Mononuclear cell (primary cell): ENCODE data around the gene PDGFB. TPM values are rescaled to one million over a fixed set of nuclear protein-coding genes. Genes with fewer than 3 reads are reported as not detected.

Experiments used
- H3K27me3 ChIP-seq: 2 replicates; pipeline ENCODE4 v1.6.0; 2011; ENCODE audit warnings: low read length, control low read depth; ENCODE audit not compliant: insufficient read depth
- H3K4me1 ChIP-seq: 2 replicates; pipeline ENCODE4 v1.5.1; 2011; ENCODE audit warnings: mild to moderate bottlenecking, low read length, control low read depth; ENCODE audit not compliant: insufficient read depth
- H3K4me3 ChIP-seq: 2 replicates; pipeline ENCODE4 v1.5.1; 2011; ENCODE audit warnings: mild to moderate bottlenecking, low read length, moderate library complexity
- H3K9me3 ChIP-seq: 2 replicates; pipeline ENCODE4 v1.5.1; 2011; ENCODE audit warnings: low read depth, mild to moderate bottlenecking, control low read depth, low read length
- total RNA-seq: library from RNA; depleted of rRNA; stranded (reverse); fragments of >200 nt; gene quantifications from one replicate; pipeline ENCODE4 v1.2.3, GENCODE V29; 2012

The PDGFB gene
- total RNA-seq, 1 donor, result 1.2 TPM

GRCh38 chr22:39266398-39267030, 21.7 kb upstream of the PDGFB start:
- no peaks in the 10 kb centered on the region for H3K9me3 ChIP-seq
- no peak overlapping the region for H3K4me3 ChIP-seq
- no peaks in the 10 kb centered on the region for H3K4me1 ChIP-seq
- no peaks in the 10 kb centered on the region for H3K27me3 ChIP-seq

DNA sequence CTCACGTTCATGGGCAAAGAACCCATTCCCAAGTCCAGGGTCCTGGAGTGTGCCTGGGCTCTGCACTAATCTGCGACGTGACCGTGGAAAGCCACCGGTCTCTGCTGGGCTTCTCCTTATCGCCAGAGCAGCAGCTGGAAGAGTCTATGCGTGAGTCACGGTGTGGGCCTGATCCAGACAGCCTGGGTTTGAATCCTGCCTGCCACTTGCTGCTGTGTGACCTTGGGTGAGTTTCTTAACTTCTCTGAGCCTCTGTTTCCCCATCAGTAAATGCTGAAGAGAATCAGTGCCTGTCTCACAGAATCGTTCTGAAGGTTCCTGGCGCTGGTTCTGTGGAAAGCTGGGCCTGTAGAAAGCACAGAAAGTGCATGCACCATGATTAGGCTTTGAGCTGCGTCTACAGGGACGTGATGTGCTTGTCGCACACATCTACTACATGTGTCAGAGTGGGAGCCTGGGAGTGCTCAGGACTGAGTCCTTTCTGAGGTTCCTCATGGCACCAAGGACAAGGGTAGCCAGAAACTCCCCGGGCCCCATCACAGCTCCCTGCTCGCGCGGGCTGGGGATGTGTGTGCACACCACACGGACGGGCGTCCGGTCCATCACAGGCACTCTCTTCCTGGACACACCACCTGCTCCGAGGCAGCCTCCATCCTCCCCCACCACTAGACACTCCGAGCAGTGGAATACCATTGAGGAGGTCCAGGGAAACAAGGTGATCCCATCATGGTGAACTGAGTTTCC, 20.5 kb upstream of the PDGFB start:
- no peaks in the 10 kb centered on the region for H3K27me3 ChIP-seq
- H3K4me3 ChIP-seq, result no peak overlapping the region
- no peaks in the 10 kb centered on the region for H3K9me3 ChIP-seq
- H3K4me1 ChIP-seq, result no peaks in the 10 kb centered on the region

- no peak overlapping the region for H3K4me3 ChIP-seq
- no peaks in the 10 kb centered on the region for H3K9me3 ChIP-seq
- H3K4me1 ChIP-seq, result no peaks in the 10 kb centered on the region
- H3K27me3 ChIP-seq, result no peaks in the 10 kb centered on the region
Measured at GRCh38 chr22:39264349-39265038, 19.7 kb upstream of the PDGFB start.

GRCh38 chr22:39263626-39264348, 19.0 kb upstream of the PDGFB start:
- no peaks in the 10 kb centered on the region for H3K27me3 ChIP-seq
- no peak overlapping the region for H3K4me3 ChIP-seq
- H3K4me1 ChIP-seq, result no peaks in the 10 kb centered on the region
- no peaks in the 10 kb centered on the region for H3K9me3 ChIP-seq

GRCh38 chr22:39259666-39260065, 14.9 kb upstream of the PDGFB start:
- no peaks in the 10 kb centered on the region for H3K9me3 ChIP-seq
- peaks cover 6% of the 10 kb centered on the region for H3K4me1 ChIP-seq
- no peak overlapping the region for H3K4me3 ChIP-seq
- H3K27me3 ChIP-seq, result no peaks in the 10 kb centered on the region

DNA sequence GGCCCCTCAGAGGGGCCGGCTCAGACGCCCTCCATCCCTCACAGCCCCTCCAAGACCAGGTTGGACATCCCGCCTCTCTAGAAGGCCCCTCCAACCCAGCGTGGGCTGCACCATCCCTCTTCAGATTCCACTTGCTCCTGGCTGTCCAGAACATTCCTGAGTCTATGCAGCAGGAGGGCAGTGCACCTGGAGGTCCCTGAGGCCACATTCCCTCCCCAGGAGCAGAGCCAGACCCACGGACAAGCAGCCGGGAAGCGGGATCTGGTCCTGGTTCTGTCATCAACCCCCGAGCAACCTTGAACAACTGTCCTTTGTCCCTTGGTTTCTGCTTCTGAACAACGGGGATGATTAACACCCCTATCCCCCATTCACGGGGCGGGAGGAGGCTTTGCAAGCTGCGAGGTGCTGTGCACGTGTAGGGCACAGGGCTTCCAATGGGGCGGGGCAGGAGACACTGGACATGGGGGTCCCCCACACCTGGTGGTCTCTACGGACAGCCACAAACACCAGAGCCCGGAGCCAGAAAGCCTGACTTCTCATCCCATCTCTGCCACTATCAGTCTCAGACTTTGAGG, 13.2 kb upstream of the PDGFB start:
- peaks cover 5% of the 10 kb centered on the region for H3K27me3 ChIP-seq
- H3K4me3 ChIP-seq, result no peak overlapping the region
- peaks cover 12% of the 10 kb centered on the region for H3K4me1 ChIP-seq
- no peaks in the 10 kb centered on the region for H3K9me3 ChIP-seq

- H3K4me3 ChIP-seq, result no peak overlapping the region
- H3K27me3 ChIP-seq, result peaks cover 12% of the 10 kb centered on the region
- no peaks in the 10 kb centered on the region for H3K9me3 ChIP-seq
- H3K4me1 ChIP-seq, result peaks cover 12% of the 10 kb centered on the region
Measured at GRCh38 chr22:39256979-39257378, 12.2 kb upstream of the PDGFB start.

GRCh38 chr22:39256186-39256552, 11.4 kb upstream of the PDGFB start:
- no peaks in the 10 kb centered on the region for H3K9me3 ChIP-seq
- peaks cover 12% of the 10 kb centered on the region for H3K27me3 ChIP-seq

GRCh38 chr22:39255449-39256185, 10.8 kb upstream of the PDGFB start:
- no peak overlapping the region for H3K4me3 ChIP-seq
- H3K4me1 ChIP-seq, result peaks cover 12% of the 10 kb centered on the region
- peaks cover 12% of the 10 kb centered on the region for H3K27me3 ChIP-seq
- H3K9me3 ChIP-seq, result no peaks in the 10 kb centered on the region

More at GRCh38 chr22:39256186-39256552, 11.4 kb upstream of the PDGFB start:
- peaks cover 12% of the 10 kb centered on the region for H3K4me1 ChIP-seq
- no peak overlapping the region for H3K4me3 ChIP-seq

- no peaks in the 10 kb centered on the region for H3K9me3 ChIP-seq
- no peak overlapping the region for H3K4me3 ChIP-seq
- peaks cover 12% of the 10 kb centered on the region for H3K27me3 ChIP-seq
- H3K4me1 ChIP-seq, result peaks cover 12% of the 10 kb centered on the region
Measured at GRCh38 chr22:39254789-39255298, 10.1 kb upstream of the PDGFB start.

GRCh38 chr22:39254122-39254521, 9.3 kb upstream of the PDGFB start:
- H3K4me1 ChIP-seq, result peaks cover 12% of the 10 kb centered on the region
- peaks cover 12% of the 10 kb centered on the region for H3K27me3 ChIP-seq
- H3K9me3 ChIP-seq, result no peaks in the 10 kb centered on the region
- no peak overlapping the region for H3K4me3 ChIP-seq

DNA sequence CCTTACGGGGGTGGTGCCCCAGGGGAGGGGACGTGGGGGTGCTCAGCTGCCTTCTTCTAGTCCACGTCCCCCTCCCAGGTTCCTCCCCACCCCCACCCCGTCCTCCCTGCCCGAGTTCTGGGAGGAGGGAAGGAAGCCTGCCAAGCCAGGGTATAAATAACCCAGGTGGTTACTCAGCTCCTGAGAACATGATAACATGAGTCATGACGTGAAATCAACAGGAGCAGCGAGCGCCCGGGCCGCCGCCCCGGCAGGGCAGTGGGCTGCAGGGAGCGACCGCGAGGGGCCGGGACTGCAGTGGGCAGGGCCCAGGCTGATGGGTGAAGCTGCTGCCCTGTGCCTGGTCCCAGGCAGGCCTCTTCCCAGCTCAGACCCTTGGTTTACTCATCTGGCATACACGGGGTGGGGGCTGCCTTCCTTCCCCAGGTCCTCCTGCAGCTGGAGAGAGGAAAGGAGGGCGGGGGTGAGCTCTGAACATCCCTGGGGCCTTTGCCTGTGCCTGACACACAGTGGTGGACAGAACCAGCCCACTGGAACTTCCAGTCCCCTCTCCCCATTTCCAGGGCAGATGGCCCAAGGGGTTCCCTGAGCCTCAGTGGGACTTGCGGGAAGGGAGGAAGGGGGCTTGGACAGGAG, 8.8 kb upstream of the PDGFB start:
- peaks cover 12% of the 10 kb centered on the region for H3K4me1 ChIP-seq
- H3K27me3 ChIP-seq, result peaks cover 12% of the 10 kb centered on the region
- no peaks in the 10 kb centered on the region for H3K9me3 ChIP-seq
- no peak overlapping the region for H3K4me3 ChIP-seq

DNA sequence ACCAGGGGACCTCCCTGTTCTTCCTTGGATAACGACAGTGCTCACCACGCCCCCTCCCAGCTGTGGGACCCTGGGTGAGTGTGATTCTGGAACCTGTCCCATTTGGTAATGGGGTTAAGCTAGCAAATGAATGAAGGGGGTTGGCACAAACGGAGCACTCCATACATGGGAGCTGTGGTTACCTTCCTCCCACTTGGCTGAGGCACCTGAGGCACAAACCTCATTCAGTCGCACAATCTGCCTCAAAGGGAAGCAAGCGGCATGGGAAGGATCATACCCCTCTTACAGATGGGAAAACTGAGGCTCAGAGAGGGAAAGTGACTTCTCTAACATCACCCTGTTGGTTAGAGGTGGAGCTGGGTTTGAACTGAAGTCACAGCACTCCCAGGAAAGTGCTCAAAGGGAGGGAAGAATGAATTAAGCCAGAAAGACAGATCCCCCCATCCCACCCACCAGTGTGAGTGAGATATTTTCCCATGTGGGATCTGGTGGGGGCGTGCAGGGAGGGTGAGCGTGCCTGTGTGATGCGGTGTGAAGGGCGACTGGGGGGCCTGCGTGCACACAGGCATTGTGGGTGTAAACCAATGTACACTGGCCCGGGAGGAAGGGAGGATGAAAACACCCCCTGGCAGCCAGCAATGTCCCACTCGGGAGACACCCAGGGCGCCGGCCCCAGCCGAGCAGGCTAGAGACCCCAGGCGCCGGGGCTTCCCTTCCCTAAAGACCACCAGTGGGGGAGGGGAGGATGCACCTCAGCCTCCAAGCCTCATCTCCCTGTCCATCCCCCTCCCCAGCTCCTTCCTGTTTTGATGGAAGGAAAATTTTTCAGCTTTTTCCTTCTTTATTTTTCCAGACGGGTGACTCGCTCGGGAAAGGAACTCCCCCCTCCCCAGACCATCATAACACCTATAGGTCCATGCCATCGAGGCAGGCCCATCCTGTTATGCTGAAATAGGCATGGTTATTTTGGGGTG, 8.0 kb upstream of the PDGFB start:
- H3K4me1 ChIP-seq, result peaks cover 12% of the 10 kb centered on the region
- no peak overlapping the region for H3K4me3 ChIP-seq
- peaks cover 15% of the 10 kb centered on the region for H3K27me3 ChIP-seq
- H3K9me3 ChIP-seq, result no peaks in the 10 kb centered on the region
